ENCODE results near the gene HOOK2. TPM values are rescaled to one million over a fixed set of nuclear protein-coding genes. Genes with fewer than 3 reads are reported as not detected.
A peak's percentile ranks its signal among the peaks of the same experiment; 100 is the strongest.

HOOK2 gene
- polyA plus RNA-seq, 3 donors, result 0.55 to 28.6 (median 1.1) TPM

GRCh38 chr19:12779162-12779993 lies 4.0 kb upstream of the HOOK2 start:
- WGBS (ENCODE audit: insufficient coverage), result 43% methylated on average over 15 of the region's 15 CpGs
- Histone ChIP-seq H3K9ac (ENCODE audit: insufficient read depth, low read length, poor library complexity, severe bottlenecking) (peak overlapping the region; percentile 86), H2AFZ (ENCODE audit: insufficient read depth, low read depth, low read length, poor library complexity, severe bottlenecking) (no peak overlapping the region), H3K79me2 (ENCODE audit: insufficient read depth, low read length) (peaks cover 30% of the 10 kb centered on the region), H3K27me3 (ENCODE audit: control insufficient read depth in 2 of 2, insufficient read depth in 2 of 2, low read length in 2 of 2) (no peaks in the 10 kb centered on the region), H3K4me1 (ENCODE audit: control insufficient read depth in 1 of 2, insufficient read depth in 2 of 2, low read length in 2 of 2) (peaks cover 68 to 81% of the 10 kb centered on the region in 2 donors), H4K20me1 (ENCODE audit: insufficient read depth, low read length) (peaks cover 4% of the 10 kb centered on the region), H3K27ac (ENCODE audit: low read depth in 1 of 2, low read length in 2 of 2) (peak overlapping the region; percentile 84 to 94), H3K36me3 (replicated peaks in 1 of 2; ENCODE audit: control insufficient read depth in 1 of 2, insufficient read depth in 2 of 2, low read length in 2 of 2) (no peaks in the 10 kb centered on the region), H3K9me3 (replicated peaks in 1 of 2; ENCODE audit: control insufficient read depth in 1 of 2, insufficient read depth in 1 of 2, low read length in 2 of 2) (no peaks in the 10 kb centered on the region), H3K4me2 (replicated peaks; ENCODE audit: extremely low read depth, low read length, poor library complexity, severe bottlenecking) (peak overlapping the region; percentile 79), H3K4me3 (replicated peaks in 1 of 3; ENCODE audit: low read depth in 2 of 3, low read length in 3 of 3) (peak overlapping the region in 2 of 3 experiments; percentile 76 to 83)
- H3K27ac Mint-ChIP-seq, result peak overlapping the region; percentile 93 to 97 (median 96)
- DNase-seq, result peak; percentile 57 to 77 (median 65)
- no peak for TF ChIP-seq CTCF (IDR thresholded peaks at IDR 0.05)
- H3K36me3 Mint-ChIP-seq, result peaks cover 0 to 2% of the 10 kb centered on the region in 2 donors
- H3K4me3 Mint-ChIP-seq, result peak overlapping the region; percentile 87 to 93
- intact Hi-C loops (cut with micrococcal nuclease), result loop anchor here in 1 of 2 donors (2.0 kb wide), 1 partner anchor 15 kb away; no protein-coding TSS in a partner anchor
- H3K9me3 Mint-ChIP-seq, result no peaks in the 10 kb centered on the region
- H3K27me3 Mint-ChIP-seq (ENCODE audit: low read depth in 3 of 3), result peaks cover 0 to 7% (median 3%) of the 10 kb centered on the region in 3 donors
- peaks cover 42% of the 10 kb centered on the region for H3K4me1 Mint-ChIP-seq

GRCh38 chr19:12778905-12779161 lies 3.5 kb upstream of the HOOK2 start:
- Mint-ChIP-seq H3K36me3 (peaks cover under 1 to 3% of the 10 kb centered on the region in 2 donors), H3K4me1 (peaks cover 42% of the 10 kb centered on the region), H3K27ac (peak overlapping the region; percentile 93 to 97 (median 96)), H3K4me3 (peak overlapping the region; percentile 87 to 93), H3K9me3 (no peaks in the 10 kb centered on the region), H3K27me3 (ENCODE audit: low read depth in 3 of 3) (peaks cover 3 to 7% (median 3%) of the 10 kb centered on the region in 3 donors)
- Histone ChIP-seq H3K9ac (ENCODE audit: insufficient read depth, low read length, poor library complexity, severe bottlenecking) (peak overlapping the region; percentile 86), H3K36me3 (replicated peaks in 1 of 2; ENCODE audit: control insufficient read depth in 1 of 2, insufficient read depth in 2 of 2, low read length in 2 of 2) (no peaks in the 10 kb centered on the region), H3K9me3 (replicated peaks in 1 of 2; ENCODE audit: control insufficient read depth in 1 of 2, insufficient read depth in 1 of 2, low read length in 2 of 2) (no peaks in the 10 kb centered on the region), H3K4me1 (ENCODE audit: control insufficient read depth in 1 of 2, insufficient read depth in 2 of 2, low read length in 2 of 2) (peaks cover 63 to 76% of the 10 kb centered on the region in 2 donors), H3K4me3 (replicated peaks in 1 of 3; ENCODE audit: low read depth in 2 of 3, low read length in 3 of 3) (peak overlapping the region; percentile 76 to 83 (median 82)), H2AFZ (ENCODE audit: insufficient read depth, low read depth, low read length, poor library complexity, severe bottlenecking) (no peak overlapping the region), H3K4me2 (replicated peaks; ENCODE audit: extremely low read depth, low read length, poor library complexity, severe bottlenecking) (peak overlapping the region; percentile 79), H3K27me3 (ENCODE audit: control insufficient read depth in 2 of 2, insufficient read depth in 2 of 2, low read length in 2 of 2) (no peaks in the 10 kb centered on the region), H3K79me2 (ENCODE audit: insufficient read depth, low read length) (peaks cover 30% of the 10 kb centered on the region), H4K20me1 (ENCODE audit: insufficient read depth, low read length) (peaks cover 4% of the 10 kb centered on the region), H3K27ac (ENCODE audit: low read depth in 1 of 2, low read length in 2 of 2) (peak overlapping the region; percentile 84 to 94)
- no CpG with 5 or more reads among the region's 6 CpGs for WGBS (ENCODE audit: insufficient coverage)
- TF ChIP-seq CTCF (IDR thresholded peaks at IDR 0.05), result no peak
- no peak for DNase-seq
- intact Hi-C loops (cut with micrococcal nuclease), result loop anchor here in 1 of 2 donors (2.0 kb wide), 1 partner anchor 16 kb away; no protein-coding TSS in a partner anchor

All from CD14-positive monocyte (primary cell).